HG03565 (cell line): Measurements from ENCODE around the gene GOLGA3.
"Not testable (repeated sequence)": the region's sequence is repeated elsewhere in the genome, so short reads cannot be mapped to it uniquely, and the experiment has no call there.

ENCODE experiments used
- ATAC-seq: cut with Tn5 transposase; IDR thresholded peaks from one replicate; pipeline ENCODE4 v1.9.1; 2021; ENCODE audit warnings: mild to moderate bottlenecking, moderate library complexity; ENCODE audit not compliant: unreplicated experiment

GOLGA3 gene

DNA sequence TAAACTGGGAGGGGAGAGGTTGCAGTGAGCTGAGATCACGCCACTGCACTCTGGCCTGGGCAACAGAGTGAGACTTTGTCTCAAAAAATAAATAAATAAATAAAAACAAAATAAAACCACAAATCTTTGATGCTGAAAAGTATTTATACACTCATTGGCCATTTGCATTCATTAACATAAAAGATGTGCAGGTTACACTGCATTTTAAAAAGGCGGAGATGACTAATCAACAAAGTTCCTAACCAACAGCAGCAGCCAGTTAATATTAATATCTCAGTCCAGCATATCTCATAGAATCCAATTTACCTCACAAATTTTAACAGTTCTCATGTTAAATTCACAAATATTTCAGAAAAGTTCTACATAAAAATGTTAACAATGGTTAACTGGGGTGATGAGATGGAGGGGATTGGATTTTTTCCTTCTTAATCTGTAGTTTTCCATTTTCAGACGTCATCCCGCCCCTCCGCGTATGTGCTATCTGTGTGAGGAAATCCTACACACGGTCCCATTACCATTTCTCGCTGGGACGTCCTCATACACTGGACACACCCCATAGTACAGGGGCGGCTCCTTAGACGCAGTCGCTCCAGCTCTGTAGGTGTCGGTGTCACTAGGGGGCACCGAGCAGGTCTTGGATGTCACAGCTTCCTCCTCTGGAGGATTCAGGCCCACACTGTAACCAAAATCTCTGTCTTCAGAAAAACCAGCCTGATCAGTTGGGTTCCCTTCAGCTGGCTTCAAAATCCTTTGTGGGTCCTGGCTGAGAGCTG lies 74.3 kb downstream of the GOLGA3 start:
- no peak for ATAC-seq

DNA sequence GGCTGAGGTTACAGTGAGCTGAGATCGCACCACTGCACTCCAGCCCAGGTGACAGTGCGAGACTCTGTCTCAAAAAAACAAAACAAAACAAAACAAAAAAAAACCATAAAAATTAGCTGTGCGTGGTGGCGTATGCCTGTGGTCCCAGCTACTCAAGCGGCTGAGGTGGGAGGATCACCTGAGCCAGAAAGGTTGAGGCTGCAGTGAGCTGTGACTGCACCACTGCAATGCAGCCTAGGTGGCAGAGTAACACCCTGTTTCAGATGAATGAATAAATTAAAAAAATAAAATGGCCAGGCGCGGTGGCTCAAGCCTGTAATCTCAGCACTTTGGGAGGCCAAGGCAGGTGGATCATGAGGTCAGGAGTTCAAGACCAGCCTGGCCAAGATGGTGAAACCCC lies 75.0 kb downstream of the GOLGA3 start:
- not testable (repeated sequence) for ATAC-seq

DNA sequence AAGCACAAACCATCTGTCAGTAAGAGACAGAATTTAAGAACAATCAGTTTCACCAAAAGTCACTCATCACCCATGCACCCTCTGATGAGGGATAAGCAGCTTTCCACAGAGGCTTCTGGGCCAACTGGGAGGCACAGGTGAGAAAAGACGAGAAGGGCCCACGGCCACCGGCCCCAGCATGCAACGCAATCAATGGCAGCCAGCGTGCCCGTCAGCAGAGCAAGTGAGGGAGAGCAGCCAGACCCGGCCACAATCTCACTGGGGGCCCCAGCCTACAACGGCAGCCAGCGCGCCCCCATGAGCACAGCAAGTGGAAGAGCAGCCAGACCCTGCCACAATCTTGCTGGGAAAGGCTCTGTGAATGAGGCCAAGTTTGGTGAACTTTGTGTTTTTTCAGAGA lies 80.3 kb downstream of the GOLGA3 start:
- ATAC-seq, result no peak

DNA sequence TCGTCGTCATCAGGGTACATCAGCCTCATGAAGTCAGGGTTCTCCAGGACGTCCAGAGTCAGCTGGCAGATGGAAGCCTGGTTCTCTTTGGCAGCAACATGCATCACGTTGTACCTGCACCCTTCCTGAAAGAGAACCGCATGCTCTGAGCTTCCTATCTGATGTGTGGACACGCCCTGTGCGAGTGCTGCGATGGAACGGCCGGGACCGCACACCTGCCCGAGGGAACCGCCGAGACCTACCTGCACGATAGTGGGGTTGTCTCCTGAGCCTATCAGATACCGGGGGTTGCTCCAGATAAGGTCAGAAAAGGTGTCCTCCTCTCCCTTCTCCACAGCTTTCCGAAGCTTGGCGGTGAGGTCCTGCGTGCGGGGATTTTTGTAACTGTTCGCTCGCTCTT lies 80.8 kb downstream of the GOLGA3 start:
- no peak for ATAC-seq

DNA sequence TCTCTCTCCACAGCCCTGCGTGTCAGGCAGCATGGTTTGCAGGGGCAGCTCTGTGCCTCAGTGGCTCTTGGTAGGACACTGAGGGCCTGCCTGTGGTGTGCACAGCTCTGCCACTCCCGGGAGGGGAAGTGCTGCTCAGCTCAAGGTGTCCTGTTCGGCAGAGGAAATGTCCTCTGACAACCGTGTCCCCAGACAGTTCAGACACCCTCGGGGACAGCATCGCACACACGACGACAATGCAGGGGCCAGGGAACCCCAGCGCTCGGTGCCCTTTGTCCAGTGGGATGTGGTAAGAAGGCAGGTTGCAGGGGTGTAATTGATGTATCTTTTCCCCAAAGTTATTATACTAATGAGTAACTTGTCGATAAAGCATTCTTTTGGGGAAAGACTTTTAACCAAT lies 81.3 kb downstream of the GOLGA3 start:
- ATAC-seq, result no peak

DNA sequence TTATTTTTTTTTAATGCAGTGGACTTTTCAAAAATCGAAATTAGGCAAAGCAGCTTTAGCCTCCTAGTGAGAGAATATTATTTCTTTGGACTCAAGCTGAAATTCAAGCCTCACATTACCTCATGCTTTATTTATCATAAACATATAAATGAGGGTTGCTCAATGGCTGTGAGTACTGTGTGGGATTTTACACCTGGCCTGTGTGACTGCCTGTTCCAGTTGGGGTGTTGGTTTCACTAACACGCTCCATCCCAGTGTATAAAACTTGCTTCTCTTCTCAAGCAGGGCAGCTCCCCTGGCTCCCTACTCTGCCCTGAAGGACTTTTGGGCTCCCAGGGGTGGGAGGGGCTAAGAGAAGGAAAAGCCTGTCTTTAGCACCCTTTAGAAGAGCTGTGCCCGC lies 82.1 kb downstream of the GOLGA3 start:
- no peak for ATAC-seq

DNA sequence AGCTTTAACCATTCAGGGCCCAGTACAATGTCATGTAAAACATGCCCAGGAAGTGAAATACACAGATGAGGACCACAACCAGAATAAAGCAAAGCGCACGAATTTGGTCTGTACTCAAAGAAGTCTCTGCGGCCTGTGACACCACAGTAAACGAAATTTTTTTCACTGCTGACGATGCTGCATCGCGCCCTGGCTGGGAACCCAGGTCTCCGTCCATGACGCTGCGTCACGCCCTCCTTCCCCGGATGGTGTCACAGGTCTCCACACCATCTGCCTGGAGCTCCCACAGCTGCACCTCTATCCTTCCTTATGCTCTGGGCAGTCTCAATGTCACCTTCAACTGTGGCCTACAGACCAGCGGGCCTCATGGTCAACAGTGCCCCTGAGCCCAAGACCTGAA lies 84.8 kb downstream of the GOLGA3 start:
- ATAC-seq, result no peak

DNA sequence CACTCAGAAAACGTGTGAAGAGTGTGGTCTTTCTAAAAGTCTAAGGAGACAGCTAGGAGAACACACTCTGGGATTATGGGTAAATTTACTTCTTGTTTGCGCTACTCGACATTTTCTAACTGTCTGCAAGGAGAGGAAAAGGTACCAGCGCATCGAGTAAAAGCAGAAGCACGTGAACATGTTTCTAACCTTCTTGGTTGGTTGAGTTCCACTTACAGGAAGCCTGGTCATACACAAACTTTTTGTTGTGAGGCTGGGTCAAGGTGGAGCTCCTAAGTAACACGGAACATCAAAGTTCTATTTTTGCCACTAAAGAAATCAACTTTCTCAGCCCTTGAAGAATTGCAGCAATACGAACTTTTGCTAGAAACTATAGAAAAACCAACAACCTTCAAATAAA lies 87.0 kb downstream of the GOLGA3 start:
- ATAC-seq, result no peak

DNA sequence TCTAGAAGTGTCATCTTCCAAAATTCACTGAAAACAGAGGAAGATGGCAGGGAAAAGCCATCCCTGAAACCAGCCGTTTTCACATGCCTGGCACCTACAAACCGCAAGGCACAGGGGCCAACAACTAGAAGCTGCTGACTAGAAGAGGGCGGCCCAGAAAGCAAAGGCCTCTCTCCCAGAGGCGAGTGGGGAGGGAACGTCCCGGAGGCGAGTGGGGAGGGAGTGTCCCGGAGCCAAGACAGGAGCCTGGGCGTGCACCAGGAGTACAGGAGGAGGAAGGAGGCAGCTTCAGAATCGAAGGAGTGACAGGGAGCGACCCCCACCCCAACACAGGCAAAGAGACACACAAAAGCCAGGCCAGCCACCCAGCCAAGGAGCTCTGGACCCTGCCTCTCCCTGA lies 88.0 kb downstream of the GOLGA3 start:
- ATAC-seq, result no peak

DNA sequence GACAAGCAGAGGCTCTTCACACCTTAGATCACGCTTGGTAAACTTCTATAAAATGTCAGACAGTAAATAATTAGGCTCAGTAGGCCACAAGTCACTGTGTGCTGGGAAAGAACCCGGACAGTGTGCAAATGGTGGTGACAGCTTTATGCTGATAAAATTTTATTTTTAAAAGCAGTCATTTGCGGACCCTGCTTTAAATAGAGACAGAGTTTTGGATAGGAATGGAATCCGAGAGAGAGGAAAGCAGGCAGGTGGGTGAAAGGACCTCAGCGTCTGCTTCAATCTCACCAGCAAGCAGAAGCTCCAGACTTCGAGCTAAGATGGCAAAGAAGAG lies 88.4 kb downstream of the GOLGA3 start:
- ATAC-seq, result no peak

DNA sequence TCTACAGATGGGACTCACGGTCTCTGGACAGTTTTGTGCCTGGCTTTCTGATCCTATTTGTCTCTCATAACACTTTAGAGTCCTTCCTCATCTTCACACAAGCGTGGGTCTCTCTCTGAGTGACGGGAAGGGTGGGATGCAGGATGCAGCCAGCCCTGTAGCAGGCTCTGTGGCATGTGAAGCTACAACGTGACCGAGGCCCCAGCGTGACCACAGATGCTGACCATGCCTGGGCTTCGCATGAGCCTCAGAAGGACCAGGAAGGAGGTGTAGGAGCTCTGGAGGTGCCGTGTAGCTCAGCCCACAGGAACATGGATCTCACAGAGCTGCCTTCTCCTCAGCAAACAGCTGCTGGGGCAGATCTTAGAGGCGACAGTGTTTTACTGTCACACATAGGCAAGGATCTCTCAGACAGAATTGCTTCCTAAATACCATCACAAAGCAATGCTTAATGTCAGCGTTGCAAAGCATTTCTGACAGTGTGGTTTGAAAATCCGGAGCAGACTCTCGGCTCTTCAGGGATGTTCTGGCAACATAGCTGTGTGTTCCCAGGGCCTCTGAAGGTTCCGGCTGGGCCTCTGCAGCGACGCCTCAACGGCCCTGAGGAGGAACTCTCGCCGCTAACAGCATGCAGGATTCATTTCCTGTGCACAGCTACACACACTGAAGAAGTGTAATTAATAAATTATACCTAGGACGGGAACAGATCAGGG lies 88.9 kb downstream of the GOLGA3 start:
- ATAC-seq, result no peak

DNA sequence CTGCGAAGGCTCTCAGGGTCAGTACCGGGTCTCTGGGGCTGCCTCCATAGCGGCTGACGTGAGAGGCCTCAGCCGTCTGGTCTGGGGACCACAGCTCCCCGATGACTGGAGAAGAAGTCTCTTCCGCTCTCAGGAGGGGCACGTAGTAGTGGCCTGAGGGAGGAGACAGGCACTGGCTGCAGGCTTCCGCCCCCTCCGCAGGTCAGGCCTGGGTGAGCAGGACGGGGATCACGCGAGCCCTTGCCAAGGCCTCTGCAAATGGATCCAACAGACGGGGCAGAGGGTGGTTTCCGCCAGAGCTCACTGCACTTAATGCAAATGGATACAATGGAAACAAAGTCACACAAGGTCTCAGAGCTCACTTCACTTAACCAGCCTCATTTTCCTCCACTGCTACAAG lies 91.8 kb downstream of the GOLGA3 start:
- ATAC-seq, result no peak

DNA sequence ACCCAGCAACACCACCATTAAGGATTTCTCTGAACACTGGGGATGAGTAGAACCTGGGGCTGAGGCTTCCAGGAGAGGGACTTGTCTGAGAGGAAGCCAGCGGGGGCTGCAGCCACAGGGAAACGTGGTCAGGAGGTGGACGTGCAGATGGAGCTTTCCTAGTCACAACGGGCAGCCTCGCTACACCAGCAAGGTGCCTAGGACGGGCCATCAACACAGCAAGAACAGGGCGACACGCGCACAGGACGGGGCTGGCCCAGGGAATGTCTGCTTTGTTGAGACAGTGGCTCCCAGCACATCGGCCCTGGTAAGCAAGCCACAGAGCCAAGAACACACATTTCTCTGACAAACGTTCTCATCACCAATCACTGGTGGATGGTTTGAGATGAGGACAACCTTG lies 92.3 kb downstream of the GOLGA3 start:
- no peak for ATAC-seq

DNA sequence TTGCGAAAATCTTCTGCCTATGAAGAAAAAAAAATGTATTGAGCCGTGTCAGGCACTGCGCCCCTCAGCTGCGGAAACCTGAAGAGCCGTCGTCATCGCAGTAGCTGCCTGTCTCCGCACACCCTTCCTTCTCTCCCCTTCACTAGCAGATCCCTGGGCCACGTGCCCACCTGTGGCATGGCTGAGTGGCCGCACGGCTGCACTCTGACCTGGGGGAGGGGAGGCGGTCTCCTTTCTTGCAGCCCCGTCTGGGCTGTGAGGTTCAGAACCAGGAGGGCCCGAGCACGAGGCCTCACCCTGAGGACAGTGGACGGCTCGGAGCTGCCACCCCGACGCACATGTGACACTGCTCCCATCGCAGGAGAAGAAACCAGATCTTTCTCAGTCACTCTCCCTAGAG lies 93.2 kb downstream of the GOLGA3 start:
- no peak for ATAC-seq

DNA sequence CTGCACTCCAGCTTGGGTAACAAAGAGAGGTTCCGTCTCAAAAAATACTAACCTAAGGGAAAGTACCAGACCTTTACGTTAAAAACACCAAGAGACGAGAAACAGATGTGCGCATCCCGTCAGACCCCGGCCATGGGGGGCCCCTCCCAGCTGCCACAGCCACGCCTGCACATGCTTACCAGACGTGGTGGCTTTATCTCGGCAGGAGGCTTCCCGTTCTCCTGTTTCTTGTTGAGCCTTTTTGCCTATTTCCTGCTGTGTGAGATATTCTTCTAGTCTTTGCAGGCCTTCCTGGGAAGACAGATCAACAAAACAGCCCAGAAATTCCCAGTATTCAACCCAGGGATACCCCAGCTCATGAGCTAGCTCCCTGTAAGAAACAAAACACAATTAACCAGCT lies 94.5 kb downstream of the GOLGA3 start:
- ATAC-seq, result no peak

DNA sequence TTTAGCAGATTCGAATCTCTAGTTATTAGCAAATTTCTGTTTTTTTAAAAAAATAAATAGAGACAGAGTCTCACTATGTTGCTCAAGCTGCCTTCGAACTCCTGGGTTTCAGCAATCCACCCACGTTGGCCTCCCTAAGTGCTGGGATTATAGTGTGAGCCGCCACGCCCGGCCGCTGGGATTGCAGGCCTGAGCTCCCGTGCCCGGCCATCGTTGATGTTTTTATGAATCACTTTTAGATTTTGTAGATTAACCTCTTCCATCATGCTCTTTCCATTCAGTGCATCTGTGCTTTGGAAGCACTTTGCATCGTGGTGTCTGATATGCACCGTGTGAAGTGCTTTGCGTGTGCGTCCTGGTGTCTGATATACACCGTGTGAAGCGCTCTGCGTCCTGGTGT lies 97.1 kb downstream of the GOLGA3 start:
- no peak for ATAC-seq

DNA sequence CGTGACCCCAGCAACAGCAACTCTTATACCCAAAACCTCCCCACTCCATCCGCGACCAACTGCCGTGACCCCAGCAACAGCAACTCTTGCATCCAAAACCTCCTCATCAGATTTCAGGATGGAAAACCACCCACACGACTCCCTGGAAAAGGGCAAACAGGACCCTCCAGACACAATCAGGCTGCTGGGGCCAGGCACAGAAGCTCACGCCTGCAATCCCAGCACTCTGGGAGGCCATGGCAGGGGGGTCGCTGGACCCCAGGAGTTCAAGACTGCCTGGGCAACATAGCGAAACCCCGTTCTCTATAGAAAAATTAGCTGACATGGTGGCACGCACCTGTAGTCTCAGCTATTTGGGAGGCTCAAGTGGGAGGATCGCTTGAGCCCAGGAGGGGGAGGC lies 98.3 kb downstream of the GOLGA3 start:
- no peak for ATAC-seq

DNA sequence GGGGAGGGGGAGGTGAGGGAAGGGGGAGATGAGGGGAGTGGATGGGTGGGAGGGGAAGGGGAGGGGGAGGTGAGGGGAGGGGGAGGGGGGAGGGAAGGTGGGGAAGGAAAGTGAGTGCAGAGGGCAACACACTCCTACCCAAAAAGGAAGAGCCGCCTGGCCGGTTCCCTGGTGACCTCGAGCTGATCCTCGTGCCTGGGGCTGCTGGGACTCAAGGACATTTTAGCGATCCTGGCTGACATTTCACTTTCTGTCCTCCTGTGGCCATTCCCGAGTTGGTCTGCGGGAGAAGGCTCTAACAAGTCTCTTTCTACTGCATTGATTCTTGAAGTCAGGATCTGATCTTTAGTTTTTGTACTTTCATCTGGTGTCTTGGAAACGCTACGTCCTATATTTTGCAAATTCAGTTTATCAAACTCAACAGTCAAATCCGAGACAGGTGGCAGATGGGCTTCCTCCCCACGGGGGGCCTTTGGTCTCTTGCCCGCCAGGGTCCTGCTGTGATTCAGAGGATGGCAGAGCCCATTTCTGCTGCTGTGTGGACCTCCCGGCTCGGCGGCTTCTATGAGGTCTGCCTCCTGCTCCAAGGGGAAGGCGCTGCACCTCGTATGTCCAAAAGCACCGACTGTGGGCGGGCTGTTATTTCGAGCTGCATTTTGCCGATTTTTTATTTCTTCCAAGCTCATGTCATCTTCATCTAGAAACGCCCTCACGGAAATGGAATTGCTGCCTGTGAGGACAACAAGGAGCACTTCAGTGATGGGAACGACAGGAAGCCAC lies 98.9 kb downstream of the GOLGA3 start:
- ATAC-seq, result no peak

DNA sequence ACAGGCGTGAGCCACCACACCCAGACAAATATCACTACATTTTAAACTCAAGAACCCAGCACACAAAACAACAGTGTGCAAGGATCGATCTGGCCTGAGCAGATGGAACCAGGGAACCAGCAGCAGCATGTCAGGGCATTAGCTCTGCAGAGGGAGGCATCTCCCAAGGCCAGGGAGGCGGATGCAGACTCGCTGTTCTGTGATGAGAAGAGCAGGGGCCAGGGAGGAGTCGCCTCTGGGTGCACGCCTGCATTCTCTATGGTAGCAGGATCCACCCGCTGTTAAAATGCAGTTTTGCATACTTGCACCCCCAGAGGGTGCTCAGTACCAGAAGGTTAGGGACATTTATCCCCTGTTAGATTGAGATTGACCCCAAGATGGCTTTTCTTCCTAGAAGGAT lies 100.2 kb downstream of the GOLGA3 start:
- ATAC-seq, result no peak

DNA sequence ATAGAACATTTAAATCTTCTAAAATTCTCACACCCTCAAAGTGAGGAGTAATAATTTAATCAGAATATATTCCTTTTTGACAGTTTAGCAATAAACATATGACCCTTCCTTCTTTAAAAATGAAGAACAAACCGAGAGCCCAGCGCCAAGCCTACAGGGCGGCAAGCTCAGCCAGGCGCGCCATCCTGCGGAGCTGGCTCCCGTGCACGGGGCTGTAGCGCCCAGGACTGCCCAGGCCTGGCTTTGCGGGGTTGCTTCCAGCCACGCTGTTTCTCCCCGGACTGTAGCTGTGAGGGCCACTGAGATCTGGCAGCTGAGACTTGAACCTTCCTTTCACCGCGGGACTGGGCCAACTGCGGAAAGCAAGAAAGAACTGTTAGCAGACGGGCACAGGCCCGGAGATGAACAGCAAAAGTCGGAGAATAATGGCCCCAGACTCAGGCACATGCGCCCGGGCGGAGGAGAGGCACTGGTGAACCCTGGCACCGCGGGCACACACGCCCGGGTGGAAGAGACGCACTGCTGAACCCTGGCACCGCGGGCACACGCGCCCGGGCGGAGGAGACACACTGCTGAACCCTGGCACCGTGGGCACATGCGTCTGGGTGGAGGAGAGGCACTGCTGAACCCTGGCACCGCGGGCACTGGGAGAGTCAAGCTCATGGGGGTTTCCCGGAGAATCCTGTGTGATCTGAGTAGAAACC lies 101.4 kb downstream of the GOLGA3 start:
- no peak for ATAC-seq

DNA sequence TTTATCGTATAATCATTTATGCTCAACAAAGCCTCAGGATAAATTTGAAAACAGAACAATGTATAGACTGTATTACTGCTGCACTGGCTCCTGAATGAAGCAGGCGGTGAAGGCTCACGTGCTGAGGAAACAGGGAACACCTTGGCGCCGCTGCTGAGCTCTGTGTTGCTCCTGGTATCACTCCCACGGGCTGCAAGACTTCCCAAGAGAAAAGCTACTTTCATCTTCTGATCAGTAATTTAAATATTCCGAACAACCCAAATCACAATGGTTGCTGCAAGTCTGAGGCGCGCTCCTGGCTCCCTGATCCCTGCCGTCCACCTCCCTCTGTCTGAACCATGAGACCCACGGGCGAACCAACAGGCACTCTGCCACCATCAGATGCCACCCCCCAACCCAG lies 102.3 kb downstream of the GOLGA3 start:
- ATAC-seq, result no peak
